ENCODE data around the gene GLRA1. TPM values are rescaled to one million over a fixed set of nuclear protein-coding genes. Genes with fewer than 3 reads are reported as not detected.

GLRA1 gene
- total RNA-seq, 1 experiment from 2014 or later: not detected

DNA sequence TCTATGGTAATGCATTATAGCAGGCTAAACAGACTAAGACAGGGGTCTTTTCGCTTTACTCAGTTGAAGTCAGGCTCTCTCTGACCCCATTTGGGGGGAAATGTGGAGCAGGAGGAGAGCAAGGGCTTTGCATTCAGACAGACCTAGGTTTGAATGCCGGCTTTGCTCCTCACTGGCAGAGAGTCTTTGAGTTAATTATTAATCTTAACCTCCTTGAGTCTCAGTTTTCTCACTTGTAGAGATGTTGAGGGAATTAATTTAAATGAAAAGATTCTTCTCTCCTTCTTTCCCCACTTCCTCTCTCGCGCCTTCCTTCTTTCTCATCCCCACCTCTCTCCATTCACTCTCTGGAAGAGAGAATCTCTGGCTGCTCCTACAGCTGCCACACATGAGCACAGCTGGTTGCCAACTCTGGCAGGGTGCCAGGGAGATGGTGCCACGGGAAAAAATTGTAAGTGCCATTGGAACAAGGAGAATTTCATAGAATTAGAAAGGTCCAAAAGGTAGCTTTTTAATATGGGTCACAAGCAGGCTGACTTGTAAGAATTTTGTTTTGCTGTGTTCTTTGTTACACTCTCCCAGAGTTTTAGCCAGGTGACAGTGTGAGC, 25.2 kb upstream of the GLRA1 start:
- H3K27ac Mint-ChIP-seq (ENCODE audit: unreplicated experiment): no peak overlapping the region
- TF ChIP-seq, protein P1, sequence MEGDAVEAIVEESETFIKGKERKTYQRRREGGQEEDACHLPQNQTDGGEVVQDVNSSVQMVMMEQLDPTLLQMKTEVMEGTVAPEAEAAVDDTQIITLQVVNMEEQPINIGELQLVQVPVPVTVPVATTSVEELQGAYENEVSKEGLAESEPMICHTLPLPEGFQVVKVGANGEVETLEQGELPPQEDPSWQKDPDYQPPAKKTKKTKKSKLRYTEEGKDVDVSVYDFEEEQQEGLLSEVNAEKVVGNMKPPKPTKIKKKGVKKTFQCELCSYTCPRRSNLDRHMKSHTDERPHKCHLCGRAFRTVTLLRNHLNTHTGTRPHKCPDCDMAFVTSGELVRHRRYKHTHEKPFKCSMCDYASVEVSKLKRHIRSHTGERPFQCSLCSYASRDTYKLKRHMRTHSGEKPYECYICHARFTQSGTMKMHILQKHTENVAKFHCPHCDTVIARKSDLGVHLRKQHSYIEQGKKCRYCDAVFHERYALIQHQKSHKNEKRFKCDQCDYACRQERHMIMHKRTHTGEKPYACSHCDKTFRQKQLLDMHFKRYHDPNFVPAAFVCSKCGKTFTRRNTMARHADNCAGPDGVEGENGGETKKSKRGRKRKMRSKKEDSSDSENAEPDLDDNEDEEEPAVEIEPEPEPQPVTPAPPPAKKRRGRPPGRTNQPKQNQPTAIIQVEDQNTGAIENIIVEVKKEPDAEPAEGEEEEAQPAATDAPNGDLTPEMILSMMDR (IDR thresholded peaks at IDR 0.05; ENCODE audit: unreplicated experiment): no peak
- no peak overlapping the region for H3K4me3 Mint-ChIP-seq (ENCODE audit: low read depth, unreplicated experiment)
- H3K36me3 Mint-ChIP-seq (ENCODE audit: insufficient read depth, unreplicated experiment): no peaks in the 10 kb centered on the region
- peaks cover 34% of the 10 kb centered on the region for H3K27me3 Mint-ChIP-seq (ENCODE audit: unreplicated experiment)
- no peak for DNase-seq
- no peaks in the 10 kb centered on the region for H3K9me3 Mint-ChIP-seq (ENCODE audit: low read depth, unreplicated experiment)
- intact Hi-C loops (cut with micrococcal nuclease; ENCODE audit: unreplicated experiment): no loop called here
- H3K4me1 Mint-ChIP-seq (ENCODE audit: low read depth, unreplicated experiment): no peaks in the 10 kb centered on the region
- CTCF ChIA-PET: no interaction called here
- BruUV-seq (replicated peaks): no TSS peak

DNA sequence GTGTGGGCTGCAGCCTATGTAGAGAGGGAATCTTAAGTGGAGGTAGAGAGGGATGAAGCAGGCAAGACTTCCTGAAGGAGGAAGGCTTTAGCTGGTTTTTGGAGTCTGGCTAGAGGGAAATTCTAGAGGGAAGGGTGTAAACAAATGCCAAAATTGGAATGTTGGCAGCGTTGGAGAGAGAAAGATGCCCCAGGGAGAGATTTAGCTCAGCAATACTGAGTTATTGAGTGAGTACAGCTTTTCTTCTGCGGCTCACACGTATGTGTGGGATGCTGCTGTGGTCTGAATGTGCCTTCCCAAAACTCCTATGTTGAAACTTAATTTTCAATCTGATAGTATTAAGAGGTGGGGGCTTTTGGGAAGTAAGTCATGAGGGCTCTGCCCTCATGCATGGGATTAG, 24.5 kb upstream of the GLRA1 start:
- TF ChIP-seq, protein P1 (IDR thresholded peaks at IDR 0.05; ENCODE audit: unreplicated experiment): no peak
- CTCF ChIA-PET: interaction anchor here (1.4 kb wide), 1 partner anchor 9 kb away, joined by 3 read pairs; no protein-coding TSS in a partner anchor
- H3K27me3 Mint-ChIP-seq (ENCODE audit: unreplicated experiment): peaks cover 34% of the 10 kb centered on the region
- intact Hi-C loops (cut with micrococcal nuclease; ENCODE audit: unreplicated experiment): no loop called here
- DNase-seq: no peak
- H3K4me1 Mint-ChIP-seq (ENCODE audit: low read depth, unreplicated experiment): no peaks in the 10 kb centered on the region
- H3K4me3 Mint-ChIP-seq (ENCODE audit: low read depth, unreplicated experiment): no peak overlapping the region
- no TSS peak for BruUV-seq (replicated peaks)
- H3K36me3 Mint-ChIP-seq (ENCODE audit: insufficient read depth, unreplicated experiment): no peaks in the 10 kb centered on the region
- H3K27ac Mint-ChIP-seq (ENCODE audit: unreplicated experiment): no peak overlapping the region
- no peaks in the 10 kb centered on the region for H3K9me3 Mint-ChIP-seq (ENCODE audit: low read depth, unreplicated experiment)

DNA sequence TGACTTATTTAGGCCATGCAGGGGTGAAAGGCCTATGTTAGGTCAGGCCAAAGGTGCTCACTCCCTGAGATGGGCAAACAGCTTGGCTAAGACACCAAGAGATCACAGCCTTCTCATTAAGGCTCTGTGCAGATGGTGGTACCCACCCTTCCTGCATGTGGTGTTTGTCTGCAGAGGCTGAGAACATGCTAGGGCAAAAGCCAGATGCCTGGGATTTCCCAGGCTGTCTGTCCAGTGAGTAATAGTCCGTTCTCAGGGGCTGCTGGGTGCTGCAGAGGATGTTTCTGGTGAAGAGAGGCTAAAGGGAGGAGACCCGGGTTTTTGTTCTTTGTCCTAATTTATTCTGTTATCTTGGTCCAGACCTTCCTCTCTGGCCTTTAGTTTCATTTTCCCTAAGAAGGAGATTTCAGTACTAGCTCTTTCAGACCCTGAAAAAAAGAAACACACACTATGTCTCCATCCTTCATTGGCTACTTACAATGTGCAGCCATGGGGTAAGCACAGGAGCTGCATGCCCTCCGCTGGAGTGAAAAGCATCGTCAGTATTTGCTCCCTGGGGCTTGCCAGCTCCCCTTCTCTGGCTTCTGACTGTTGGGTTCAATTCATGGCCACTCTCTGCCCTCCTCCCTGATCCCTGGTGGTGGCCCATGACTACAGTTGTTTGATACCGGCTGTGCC, 23.4 kb upstream of the GLRA1 start:
- Mint-ChIP-seq H3K9me3 (ENCODE audit: low read depth, unreplicated experiment) (no peaks in the 10 kb centered on the region), H3K27me3 (ENCODE audit: unreplicated experiment) (peaks cover 34% of the 10 kb centered on the region), H3K36me3 (ENCODE audit: insufficient read depth, unreplicated experiment) (no peaks in the 10 kb centered on the region), H3K4me1 (ENCODE audit: low read depth, unreplicated experiment) (no peaks in the 10 kb centered on the region), H3K4me3 (ENCODE audit: low read depth, unreplicated experiment) (no peak overlapping the region), H3K27ac (ENCODE audit: unreplicated experiment) (no peak overlapping the region)
- intact Hi-C loops (cut with micrococcal nuclease; ENCODE audit: unreplicated experiment): no loop called here
- DNase-seq: no peak
- CTCF ChIA-PET: interaction anchor here (1.4 kb wide), 1 partner anchor 10 kb away, joined by 3 read pairs; no protein-coding TSS in a partner anchor
- BruUV-seq (replicated peaks): no TSS peak
- TF ChIP-seq, protein P1 (IDR thresholded peaks at IDR 0.05; ENCODE audit: unreplicated experiment): no peak

DNA sequence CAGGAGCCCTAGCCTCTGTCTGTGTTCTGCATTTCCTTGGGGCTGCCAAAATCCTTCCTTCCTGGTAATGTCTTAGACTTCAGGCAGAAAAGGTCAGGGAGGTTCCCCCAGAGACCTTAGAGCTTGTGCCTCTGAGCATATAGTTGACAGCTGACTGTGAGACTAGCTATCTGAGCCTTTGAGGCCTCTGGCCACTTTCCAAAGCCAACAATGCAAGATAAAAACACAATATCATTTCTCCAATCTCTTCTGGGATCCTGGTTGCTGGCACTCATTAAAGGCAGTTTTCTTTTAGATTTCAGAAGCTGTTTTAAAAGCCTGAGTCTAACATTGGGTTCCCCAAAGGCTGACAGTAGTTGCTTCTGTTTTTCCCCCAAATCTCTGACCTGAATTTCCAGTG, 13.2 kb upstream of the GLRA1 start:
- intact Hi-C loops (cut with micrococcal nuclease; ENCODE audit: unreplicated experiment): no loop called here
- peaks cover 8% of the 10 kb centered on the region for H3K9me3 Mint-ChIP-seq (ENCODE audit: low read depth, unreplicated experiment)
- H3K27me3 Mint-ChIP-seq (ENCODE audit: unreplicated experiment): peaks cover 38% of the 10 kb centered on the region
- no peak for DNase-seq
- CTCF ChIA-PET: no interaction called here
- TF ChIP-seq, protein P1 (IDR thresholded peaks at IDR 0.05; ENCODE audit: unreplicated experiment): no peak
- no peak overlapping the region for H3K27ac Mint-ChIP-seq (ENCODE audit: unreplicated experiment)
- H3K4me3 Mint-ChIP-seq (ENCODE audit: low read depth, unreplicated experiment): no peak overlapping the region
- H3K36me3 Mint-ChIP-seq (ENCODE audit: insufficient read depth, unreplicated experiment): no peaks in the 10 kb centered on the region
- no TSS peak for BruUV-seq (replicated peaks)
- no peaks in the 10 kb centered on the region for H3K4me1 Mint-ChIP-seq (ENCODE audit: low read depth, unreplicated experiment)

Measured in Calu3 (cell line).